ENCODE data around the gene CDC42EP2.

Gene CDC42EP2

GRCh38 chr11:65321076-65321475, 6.4 kb downstream of the CDC42EP2 start:
- Histone ChIP-seq H3K4me1 (ENCODE audit: control insufficient read depth in 2 of 2, insufficient read depth in 1 of 2, low read depth in 1 of 2, low read length in 2 of 2) (peaks cover 8 to 13% of the 10 kb centered on the region in 2 donors), H3K14ac (ENCODE audit: low read length) (no peak overlapping the region), H2AK5ac (ENCODE audit: low read depth, low read length) (no peak overlapping the region), H4K91ac (ENCODE audit: low read depth, low read length, poor library complexity) (no peak overlapping the region), H3K9me3 (replicated peaks in 1 of 2; ENCODE audit: control insufficient read depth in 2 of 2, insufficient read depth in 1 of 2, low read depth in 1 of 2, low read length in 2 of 2) (no peaks in the 10 kb centered on the region), H3K4ac (ENCODE audit: low read length) (no peak overlapping the region), H2AFZ (ENCODE audit: low read length) (no peak overlapping the region), H3K36me3 (replicated peaks in 1 of 2; ENCODE audit: control insufficient read depth in 2 of 2, insufficient read depth in 2 of 2, low read length in 2 of 2) (peaks cover 6 to 24% of the 10 kb centered on the region in 2 donors), H2BK120ac (ENCODE audit: low read depth, low read length) (no peak overlapping the region), H2BK12ac (ENCODE audit: low read length) (no peak overlapping the region), H4K8ac (ENCODE audit: low read depth, low read length) (no peak overlapping the region), H3K4me2 (ENCODE audit: insufficient read depth, low read length, poor library complexity, severe bottlenecking) (no peak overlapping the region), H3K18ac (ENCODE audit: low read length) (no peak overlapping the region), H3K27me3 (ENCODE audit: control insufficient read depth in 3 of 3, insufficient read depth in 3 of 3, low read depth in 1 of 3, low read length in 3 of 3) (no peaks in the 10 kb centered on the region), H3K23ac (ENCODE audit: low read depth, low read length, poor library complexity) (peak overlapping the region; percentile 91), H2BK15ac (ENCODE audit: low read length) (peak overlapping the region; percentile 67), H2BK5ac (ENCODE audit: low read length) (no peak overlapping the region), H3K9ac (ENCODE audit: low read depth, low read length, poor library complexity) (no peak overlapping the region), H3K79me1 (ENCODE audit: low read depth, low read length) (peaks cover 3% of the 10 kb centered on the region), H3K4me3 (ENCODE audit: low read length in 2 of 2) (no peak overlapping the region), H3K27ac (replicated peaks; ENCODE audit: low read length) (no peak overlapping the region)
- no CpG with 5 or more reads among the region's 15 CpGs for WGBS, 2 donors (ENCODE audit: extremely low coverage in 2 of 2, insufficient read length in 2 of 2, insufficient replicate concordance in 1 of 2)
- DNase-seq (ENCODE audit: low spot score): no peak

- Histone ChIP-seq H3K79me1 (ENCODE audit: low read depth, low read length) (peaks cover 3% of the 10 kb centered on the region), H3K27me3 (ENCODE audit: control insufficient read depth in 3 of 3, insufficient read depth in 3 of 3, low read depth in 1 of 3, low read length in 3 of 3) (no peaks in the 10 kb centered on the region), H3K9ac (ENCODE audit: low read depth, low read length, poor library complexity) (no peak overlapping the region), H2BK15ac (ENCODE audit: low read length) (no peak overlapping the region), H3K14ac (ENCODE audit: low read length) (no peak overlapping the region), H2BK5ac (ENCODE audit: low read length) (no peak overlapping the region), H3K4me3 (ENCODE audit: low read length in 2 of 2) (no peak overlapping the region), H4K8ac (ENCODE audit: low read depth, low read length) (no peak overlapping the region), H3K23ac (ENCODE audit: low read depth, low read length, poor library complexity) (no peak overlapping the region), H2AK5ac (ENCODE audit: low read depth, low read length) (no peak overlapping the region), H3K9me3 (replicated peaks in 1 of 2; ENCODE audit: control insufficient read depth in 2 of 2, insufficient read depth in 1 of 2, low read depth in 1 of 2, low read length in 2 of 2) (no peaks in the 10 kb centered on the region), H3K4ac (ENCODE audit: low read length) (no peak overlapping the region), H3K36me3 (replicated peaks in 1 of 2; ENCODE audit: control insufficient read depth in 2 of 2, insufficient read depth in 2 of 2, low read length in 2 of 2) (peaks cover 6 to 24% of the 10 kb centered on the region in 2 donors), H3K27ac (replicated peaks; ENCODE audit: low read length) (no peak overlapping the region), H3K4me1 (ENCODE audit: control insufficient read depth in 2 of 2, insufficient read depth in 1 of 2, low read depth in 1 of 2, low read length in 2 of 2) (peaks cover 4 to 5% of the 10 kb centered on the region in 2 donors), H4K91ac (ENCODE audit: low read depth, low read length, poor library complexity) (no peak overlapping the region), H3K4me2 (ENCODE audit: insufficient read depth, low read length, poor library complexity, severe bottlenecking) (no peak overlapping the region), H3K18ac (ENCODE audit: low read length) (no peak overlapping the region), H2AFZ (ENCODE audit: low read length) (no peak overlapping the region), H2BK120ac (ENCODE audit: low read depth, low read length) (no peak overlapping the region), H2BK12ac (ENCODE audit: low read length) (no peak overlapping the region)
- WGBS, 2 donors (ENCODE audit: extremely low coverage in 2 of 2, insufficient read length in 2 of 2, insufficient replicate concordance in 1 of 2): no CpG with 5 or more reads among the region's 13 CpGs
- no peak for DNase-seq (ENCODE audit: low spot score)
Measured at GRCh38 chr11:65321828-65322485, 7.3 kb downstream of the CDC42EP2 start.

- no CpG with 5 or more reads among the region's 12 CpGs for WGBS, 2 donors (ENCODE audit: extremely low coverage in 2 of 2, insufficient read length in 2 of 2, insufficient replicate concordance in 1 of 2)
- Histone ChIP-seq H3K9ac (ENCODE audit: low read depth, low read length, poor library complexity) (peak overlapping the region; percentile 21), H2BK5ac (ENCODE audit: low read length) (no peak overlapping the region), H3K36me3 (replicated peaks in 1 of 2; ENCODE audit: control insufficient read depth in 2 of 2, insufficient read depth in 2 of 2, low read length in 2 of 2) (peaks cover 6 to 24% of the 10 kb centered on the region in 2 donors), H2BK120ac (ENCODE audit: low read depth, low read length) (no peak overlapping the region), H4K91ac (ENCODE audit: low read depth, low read length, poor library complexity) (no peak overlapping the region), H2AFZ (ENCODE audit: low read length) (no peak overlapping the region), H3K23ac (ENCODE audit: low read depth, low read length, poor library complexity) (peak overlapping the region; percentile 80), H3K4ac (ENCODE audit: low read length) (no peak overlapping the region), H3K18ac (ENCODE audit: low read length) (no peak overlapping the region), H3K4me1 (ENCODE audit: control insufficient read depth in 2 of 2, insufficient read depth in 1 of 2, low read depth in 1 of 2, low read length in 2 of 2) (peaks cover 0 to 2% of the 10 kb centered on the region in 2 donors), H2AK5ac (ENCODE audit: low read depth, low read length) (no peak overlapping the region), H2BK15ac (ENCODE audit: low read length) (no peak overlapping the region), H3K27ac (replicated peaks; ENCODE audit: low read length) (no peak overlapping the region), H3K9me3 (replicated peaks in 1 of 2; ENCODE audit: control insufficient read depth in 2 of 2, insufficient read depth in 1 of 2, low read depth in 1 of 2, low read length in 2 of 2) (no peaks in the 10 kb centered on the region), H3K4me3 (ENCODE audit: low read length in 2 of 2) (no peak overlapping the region), H3K4me2 (ENCODE audit: insufficient read depth, low read length, poor library complexity, severe bottlenecking) (no peak overlapping the region), H2BK12ac (ENCODE audit: low read length) (no peak overlapping the region), H3K27me3 (ENCODE audit: control insufficient read depth in 3 of 3, insufficient read depth in 3 of 3, low read depth in 1 of 3, low read length in 3 of 3) (no peaks in the 10 kb centered on the region), H3K14ac (ENCODE audit: low read length) (no peak overlapping the region), H3K79me1 (ENCODE audit: low read depth, low read length) (peaks cover 3% of the 10 kb centered on the region), H4K8ac (ENCODE audit: low read depth, low read length) (peak overlapping the region; percentile 17)
- no peak for DNase-seq (ENCODE audit: low spot score)
Measured at GRCh38 chr11:65323813-65324212, 9.1 kb downstream of the CDC42EP2 start.

GRCh38 chr11:65325435-65325834, 10.8 kb downstream of the CDC42EP2 start:
- Histone ChIP-seq H3K4me1 (ENCODE audit: control insufficient read depth in 2 of 2, insufficient read depth in 1 of 2, low read depth in 1 of 2, low read length in 2 of 2) (peaks cover 0 to 2% of the 10 kb centered on the region in 2 donors), H3K23ac (ENCODE audit: low read depth, low read length, poor library complexity) (no peak overlapping the region), H3K9me3 (replicated peaks in 1 of 2; ENCODE audit: control insufficient read depth in 2 of 2, insufficient read depth in 1 of 2, low read depth in 1 of 2, low read length in 2 of 2) (no peaks in the 10 kb centered on the region), H2AK5ac (ENCODE audit: low read depth, low read length) (no peak overlapping the region), H3K4me3 (ENCODE audit: low read length in 2 of 2) (no peak overlapping the region), H3K18ac (ENCODE audit: low read length) (no peak overlapping the region), H3K9ac (ENCODE audit: low read depth, low read length, poor library complexity) (no peak overlapping the region), H2BK15ac (ENCODE audit: low read length) (no peak overlapping the region), H2BK120ac (ENCODE audit: low read depth, low read length) (no peak overlapping the region), H2BK5ac (ENCODE audit: low read length) (no peak overlapping the region), H3K4ac (ENCODE audit: low read length) (no peak overlapping the region), H3K27me3 (ENCODE audit: control insufficient read depth in 3 of 3, insufficient read depth in 3 of 3, low read depth in 1 of 3, low read length in 3 of 3) (no peaks in the 10 kb centered on the region), H3K14ac (ENCODE audit: low read length) (no peak overlapping the region), H3K79me1 (ENCODE audit: low read depth, low read length) (peaks cover 3% of the 10 kb centered on the region), H3K27ac (replicated peaks; ENCODE audit: low read length) (no peak overlapping the region), H3K36me3 (replicated peaks in 1 of 2; ENCODE audit: control insufficient read depth in 2 of 2, insufficient read depth in 2 of 2, low read length in 2 of 2) (peaks cover 6 to 23% of the 10 kb centered on the region in 2 donors), H4K8ac (ENCODE audit: low read depth, low read length) (no peak overlapping the region), H2AFZ (ENCODE audit: low read length) (no peak overlapping the region), H4K91ac (ENCODE audit: low read depth, low read length, poor library complexity) (no peak overlapping the region), H2BK12ac (ENCODE audit: low read length) (no peak overlapping the region), H3K4me2 (ENCODE audit: insufficient read depth, low read length, poor library complexity, severe bottlenecking) (no peak overlapping the region)
- no peak for DNase-seq (ENCODE audit: low spot score)
- WGBS, 2 donors (ENCODE audit: extremely low coverage in 2 of 2, insufficient read length in 2 of 2, insufficient replicate concordance in 1 of 2): no CpG with 5 or more reads among the region's 4 CpGs

Measured in neuronal stem cell (in vitro differentiated cells).